Erythroblast (primary cell): ENCODE data around the gene C7orf25.

ENCODE experiments used
- GATA1 ChIP-seq: IDR thresholded peaks from 2 replicates; pipeline ENCODE4 v1.6.1; 2011; ENCODE audit warnings: low read depth, mild to moderate bottlenecking, control low read depth, low read length, moderate library complexity
- POLR2A ChIP-seq: IDR thresholded peaks from 2 replicates; pipeline ENCODE4 v1.6.1; 2011; ENCODE audit warnings: mild to moderate bottlenecking, low read length

DNA sequence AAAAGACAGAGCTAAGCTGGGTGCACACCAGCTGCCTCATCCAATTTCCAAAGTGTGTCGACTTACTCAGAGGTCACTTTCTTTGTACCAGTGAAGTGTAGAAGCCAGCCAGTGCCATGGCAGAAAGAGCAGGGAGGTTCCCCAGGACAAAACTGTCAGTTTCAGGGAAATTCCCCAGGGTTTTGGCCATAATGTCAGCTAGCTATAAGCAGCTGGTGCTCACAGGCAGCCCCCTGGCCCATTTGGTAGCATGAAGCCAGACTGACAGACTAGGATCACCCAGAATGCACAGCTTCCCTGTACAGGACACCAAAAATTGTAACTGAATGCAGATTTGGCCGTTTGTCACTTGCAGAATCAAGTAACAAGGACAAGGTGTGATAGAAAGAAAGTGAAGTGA lies 48.9 kb upstream of the C7orf25 start:
- TF ChIP-seq POLR2A (no peak), GATA1 (no peak)
